NOMO-1 treated with dmso at 0.1 percent for 144 hours (cell line): ENCODE measurements around the gene MYH1.

ENCODE experiments used
- DNase-seq: peaks from one replicate; lab custom pipeline; 2025; ENCODE audit not compliant: unreplicated experiment; lab: John Stamatoyannopoulos, UW

The MYH1 gene

DNA sequence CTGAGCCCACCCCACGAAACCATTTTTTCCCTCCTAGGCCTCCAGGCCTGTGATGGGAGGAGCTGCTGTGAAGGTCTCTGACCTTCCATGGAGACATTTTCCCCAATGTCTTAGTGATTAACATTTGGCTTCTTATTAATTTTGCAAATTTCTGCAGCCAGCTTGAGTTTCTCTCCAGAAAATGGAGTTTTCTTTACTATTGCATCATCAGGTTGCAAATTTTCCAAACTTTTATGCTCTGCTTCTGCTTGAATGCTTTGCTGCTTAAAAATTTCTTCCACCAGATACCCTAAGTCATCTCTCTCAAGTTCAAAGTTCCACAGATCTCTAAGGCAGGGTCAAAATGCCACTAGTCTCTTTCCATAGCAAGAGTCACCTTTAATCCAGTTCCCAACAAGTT is 36.1 kb downstream of the MYH1 start:
- no peak for DNase-seq

DNA sequence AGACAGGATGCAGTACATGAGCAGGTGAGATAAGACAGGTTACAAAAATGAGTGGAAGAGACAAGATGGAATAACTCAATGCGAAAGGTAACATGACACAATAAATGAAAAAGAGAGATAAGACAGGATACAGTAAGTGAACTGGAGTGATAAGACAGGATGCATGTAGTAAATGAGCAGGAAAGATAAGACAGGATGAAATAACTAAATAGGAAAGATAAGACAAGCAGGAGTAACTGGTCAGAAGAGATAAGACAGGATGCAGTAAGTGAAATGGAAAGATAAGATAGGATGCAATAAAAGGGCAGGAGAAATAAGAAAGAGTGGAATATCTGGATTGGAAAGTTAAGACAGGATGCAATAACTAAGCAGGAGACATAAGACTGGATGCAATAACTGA is 40.6 kb downstream of the MYH1 start:
- DNase-seq = no peak

DNA sequence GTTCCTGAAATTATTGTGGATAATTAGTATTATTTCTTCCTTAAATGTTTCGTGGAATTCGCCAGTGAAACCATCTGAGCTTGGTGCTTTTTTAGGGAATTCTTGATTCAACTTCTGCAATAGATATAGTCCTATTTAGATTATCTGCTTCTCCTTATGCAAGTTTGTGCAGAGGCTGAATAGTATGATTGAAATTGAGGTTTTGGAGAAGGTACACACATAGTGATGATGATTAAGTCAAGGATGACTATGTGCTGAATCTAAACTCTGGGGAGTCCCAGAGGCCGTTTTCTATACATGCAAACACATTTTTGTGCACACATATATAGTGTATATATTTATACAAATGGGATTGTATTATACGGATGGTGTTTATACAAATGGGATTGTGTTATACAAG is 43.8 kb downstream of the MYH1 start:
- DNase-seq = no peak

DNA sequence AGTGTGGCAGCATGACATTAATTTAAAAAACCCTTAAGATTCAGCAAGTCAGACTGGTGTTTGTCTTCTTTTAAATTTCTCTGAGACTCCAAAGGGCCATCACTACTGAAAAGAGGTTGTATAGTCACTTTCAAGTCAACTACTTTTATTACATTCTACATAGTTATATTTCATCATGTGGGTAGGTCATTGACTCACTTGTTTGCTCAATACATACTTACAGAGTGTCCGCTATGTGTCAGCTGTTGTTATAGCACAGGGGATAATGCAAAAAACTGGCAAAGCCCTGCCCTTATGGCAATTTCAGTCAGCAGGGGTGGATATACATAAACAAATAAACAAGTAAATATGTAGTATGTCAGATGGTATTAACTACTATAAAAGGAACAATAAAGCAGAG is 46.5 kb downstream of the MYH1 start:
- DNase-seq = no peak

DNA sequence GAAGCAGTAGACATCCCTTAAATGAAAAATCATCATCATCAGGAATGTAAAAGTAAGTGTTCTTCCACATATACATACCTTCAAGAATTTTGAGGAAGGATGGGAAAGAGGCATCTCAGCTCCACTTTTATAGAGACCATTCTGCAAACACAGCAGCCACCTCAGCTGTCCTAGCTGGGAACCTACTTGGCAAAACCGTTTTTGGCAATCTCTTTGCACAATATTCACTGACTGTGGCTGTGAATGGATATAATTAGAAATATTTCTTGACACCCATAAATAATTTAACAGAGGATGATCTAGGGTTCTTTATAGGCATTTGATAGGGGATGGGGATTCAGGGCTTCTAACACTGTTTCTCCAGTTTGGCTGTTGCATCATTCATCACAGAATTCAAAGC is 48.9 kb downstream of the MYH1 start, which contains the start of gene MYH4:
Gene MYH4 (minus strand): TSS at position 101 of the 400 bp plus-strand sequence. CDS start 2,814 bp downstream, outside the sequence.
- no peak for DNase-seq

DNA sequence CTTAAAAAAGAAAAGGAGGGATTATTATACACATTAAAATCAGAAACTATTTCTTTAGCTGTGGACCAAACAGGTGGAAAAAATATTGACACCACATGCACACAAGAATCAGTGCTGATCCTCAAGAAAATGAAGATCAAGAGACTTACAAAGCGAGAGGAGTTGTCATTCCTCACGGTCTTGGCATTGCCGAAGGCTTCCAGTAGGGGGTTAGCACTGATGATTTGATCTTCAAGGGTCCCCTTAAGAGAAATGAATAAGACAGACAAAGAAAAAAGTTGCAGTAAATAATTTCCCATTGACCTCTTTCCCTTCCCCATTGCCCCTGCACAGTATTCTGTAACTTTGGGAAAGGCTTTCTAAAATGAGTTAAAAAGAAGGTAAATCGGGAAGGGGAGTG is 54.9 kb downstream of the MYH1 start:
- no peak for DNase-seq

DNA sequence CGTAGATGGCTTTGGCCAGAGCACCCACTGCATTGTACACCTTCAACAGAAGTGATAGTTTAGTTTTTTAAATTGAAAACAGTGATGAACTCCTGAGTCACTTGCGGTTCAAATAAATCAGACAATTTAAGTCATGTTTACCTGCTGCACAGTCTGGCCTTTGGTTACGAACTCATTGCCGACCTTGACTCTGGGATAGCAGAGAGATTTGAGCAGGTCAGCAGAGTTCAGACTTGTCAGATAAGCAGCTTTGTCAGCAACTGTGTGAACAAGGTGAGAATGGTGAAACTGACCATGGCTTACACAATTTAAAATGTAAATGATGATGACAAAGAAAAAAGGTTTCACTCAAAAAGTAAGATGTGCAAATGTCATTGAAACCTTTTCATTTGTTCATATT is 58.3 kb downstream of the MYH1 start:
- no peak for DNase-seq

DNA sequence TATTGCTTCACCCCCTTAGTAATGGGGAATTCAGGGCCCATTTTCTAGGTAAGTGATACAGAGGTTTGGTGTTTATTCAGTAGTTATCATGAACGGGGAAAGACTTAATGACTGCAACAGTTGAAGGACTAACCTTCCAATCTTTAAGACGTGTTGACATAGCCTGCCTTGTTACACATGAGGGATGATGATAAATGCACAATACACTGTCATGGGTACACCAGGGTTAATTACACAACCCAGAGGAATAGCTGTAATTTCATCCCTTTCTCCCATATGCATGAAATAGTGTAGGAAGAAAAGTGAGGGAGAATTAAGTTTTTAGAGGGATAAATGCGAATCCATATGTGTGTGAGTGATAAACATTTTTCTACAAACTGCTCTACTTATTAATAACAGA is 59.6 kb downstream of the MYH1 start:
- no peak for DNase-seq

DNA sequence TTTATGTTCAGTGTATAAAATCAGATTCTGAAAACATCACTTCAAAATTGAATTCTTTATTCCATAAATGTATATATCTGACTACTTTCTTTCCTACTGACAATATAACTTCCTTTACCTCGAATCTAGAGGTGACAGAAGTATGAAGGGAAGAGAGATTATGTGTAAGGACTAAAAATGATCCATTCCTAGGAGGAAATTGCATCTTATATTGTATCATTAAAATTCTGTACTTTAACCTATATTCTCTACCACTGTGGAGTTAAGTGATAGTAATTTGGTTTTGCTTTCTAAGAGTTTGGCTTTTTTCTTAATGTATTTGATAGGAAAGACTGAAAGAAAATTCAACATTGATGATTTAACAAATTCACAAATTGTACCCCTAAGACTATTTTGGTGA is 60.4 kb downstream of the MYH1 start:
- no peak for DNase-seq

DNA sequence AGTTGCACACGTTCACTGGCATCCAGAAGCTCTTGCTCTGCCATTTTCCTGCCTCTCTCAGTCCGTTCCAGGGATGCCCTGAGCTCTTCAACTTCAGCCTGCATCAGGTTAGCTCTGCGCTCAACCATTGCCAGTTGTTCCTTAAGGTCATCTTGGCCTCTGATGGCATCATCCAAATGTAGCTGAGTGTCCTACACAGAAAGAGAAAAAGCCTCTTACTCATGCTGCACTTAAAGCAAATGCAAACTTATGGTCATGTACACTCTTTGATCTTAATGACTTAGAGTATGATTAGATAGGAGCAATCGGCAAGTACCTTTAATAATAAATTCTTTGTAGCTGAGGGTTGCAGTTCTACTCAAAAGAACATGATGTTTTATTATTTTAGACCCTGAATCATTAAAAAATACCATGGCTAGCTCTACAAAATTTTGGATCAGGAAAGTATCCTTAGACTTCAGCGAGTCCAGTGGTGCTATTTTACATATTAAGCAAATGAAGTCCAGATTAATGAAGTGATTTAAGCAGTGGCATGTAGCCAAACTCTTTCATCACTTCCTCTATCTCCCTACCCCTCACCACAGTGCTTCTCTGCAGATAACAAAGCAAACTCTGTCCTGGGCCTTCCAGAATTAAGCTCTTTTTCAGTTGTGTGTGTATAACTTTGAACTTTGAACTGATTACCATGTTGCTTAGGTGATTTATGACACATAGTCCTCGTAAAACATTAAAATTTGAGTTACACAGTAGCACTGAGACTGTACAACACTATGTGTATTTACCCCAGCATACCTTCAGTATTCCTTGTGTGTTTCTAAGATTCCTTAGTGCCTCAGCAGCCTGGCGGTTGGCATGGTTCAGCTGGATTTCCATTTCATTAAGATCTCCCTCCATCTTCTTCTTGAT is 71.1 kb downstream of the MYH1 start:
- no peak for DNase-seq
